Measurements from ENCODE around the gene FBRSL1. TPM values are rescaled to one million over a fixed set of nuclear protein-coding genes. Genes with fewer than 3 reads are reported as not detected.

Gene FBRSL1
- total RNA-seq, 2 donors from 2014 or later, result 79.3 to 86.3 TPM

Other genes with a start within 250 kb of the FBRSL1 start
- not detected for gene GALNT9, start 160.6 kb upstream of the FBRSL1 start, total RNA-seq
- not detected for gene LRCOL1, start 120.4 kb downstream of the FBRSL1 start, total RNA-seq
- not detected for gene P2RX2, start 128.6 kb downstream of the FBRSL1 start, total RNA-seq
- 10 to 100 TPM; 50.4 to 54.7 TPM for gene POLE, start 197.2 kb downstream of the FBRSL1 start, total RNA-seq
- gene PXMP2, start 197.4 kb downstream of the FBRSL1 start, total RNA-seq, result 1 to 10 TPM; 3.0 to 3.1 TPM
- 10 to 100 TPM; 19.6 to 23.8 TPM for gene PGAM5, start 220.7 kb downstream of the FBRSL1 start, total RNA-seq